HEK293 (cell line): Measurements from ENCODE around the gene TSPO2.

Experiments used
- GFI1B ChIP-seq: fragments of 450-650 bp; formaldehyde crosslinking; IDR thresholded peaks from 2 replicates; pipeline ENCODE4 v1.5.1; 2016; ENCODE audit warnings: missing biosample characterization, missing genetic modification characterization
- GLIS1 ChIP-seq: fragments of 450-650 bp; formaldehyde crosslinking; IDR thresholded peaks from 2 replicates; pipeline ENCODE4 v1.5.1; 2016; ENCODE audit warnings: missing biosample characterization, missing genetic modification characterization
- HOXA7 ChIP-seq: sonication (generic); formaldehyde crosslinking; IDR thresholded peaks from 2 replicates; pipeline ENCODE4 v1.8.1; 2022; ENCODE audit warnings: missing genetic modification reagents, borderline replicate concordance
- KLF8 ChIP-seq: fragments of 450-650 bp; formaldehyde crosslinking; IDR thresholded peaks from 2 replicates; pipeline ENCODE4 v1.5.1; 2016; ENCODE audit warnings: missing biosample characterization, missing genetic modification characterization
- ZFP37 ChIP-seq: fragments of 450-650 bp; formaldehyde crosslinking; IDR thresholded peaks from 2 replicates; pipeline ENCODE4 v1.5.1; 2016; ENCODE audit warnings: missing biosample characterization, missing genetic modification characterization
- ZFP69B ChIP-seq: fragments of 450-650 bp; formaldehyde crosslinking; IDR thresholded peaks from 2 replicates; pipeline ENCODE4 v1.5.1; 2016; ENCODE audit warnings: missing biosample characterization, missing genetic modification characterization
- ZNF133 ChIP-seq: fragments of 450-650 bp; formaldehyde crosslinking; IDR thresholded peaks from 2 replicates; pipeline ENCODE4 v1.5.1; 2016; ENCODE audit warnings: missing biosample characterization, missing genetic modification characterization
- ZNF146 ChIP-seq: fragments of 450-650 bp; formaldehyde crosslinking; IDR thresholded peaks from 2 replicates; pipeline ENCODE4 v1.5.1; 2016; ENCODE audit warnings: missing biosample characterization, missing genetic modification characterization
- ZNF174 ChIP-seq: fragments of 450-650 bp; formaldehyde crosslinking; IDR thresholded peaks from 2 replicates; pipeline ENCODE4 v1.5.0; 2017; ENCODE audit warnings: missing biosample characterization, mild to moderate bottlenecking, missing genetic modification characterization
- ZNF221 ChIP-seq: fragments of 450-650 bp; formaldehyde crosslinking; IDR thresholded peaks from 2 replicates; pipeline ENCODE4 v1.5.1; 2017; ENCODE audit warnings: missing biosample characterization, missing genetic modification characterization, borderline replicate concordance
- ZNF335 ChIP-seq: fragments of 450-650 bp; formaldehyde crosslinking; conservative IDR thresholded peaks from 2 replicates; pipeline ENCODE4 v1.5.1; 2016; ENCODE audit warnings: missing biosample characterization, missing genetic modification characterization
- ZNF404 ChIP-seq: fragments of 450-650 bp; formaldehyde crosslinking; IDR thresholded peaks from 2 replicates; pipeline ENCODE4 v1.5.1; 2017; ENCODE audit warnings: missing biosample characterization, missing genetic modification characterization
- ZNF426 ChIP-seq: fragments of 450-650 bp; formaldehyde crosslinking; IDR thresholded peaks from 2 replicates; pipeline ENCODE4 v1.5.1; 2017; ENCODE audit warnings: missing biosample characterization, missing genetic modification characterization, mild to moderate bottlenecking, inconsistent platforms, moderate library complexity
- ZNF529 ChIP-seq: fragments of 450-650 bp; formaldehyde crosslinking; IDR thresholded peaks from 2 replicates; pipeline ENCODE4 v1.5.1; 2017; ENCODE audit warnings: missing genetic modification characterization, missing biosample characterization; ENCODE audit not compliant: insufficient replicate concordance
- ZNF549 ChIP-seq: fragments of 450-650 bp; IDR thresholded peaks from 2 replicates; pipeline ENCODE4 v1.5.1; 2018; ENCODE audit warnings: missing biosample characterization, missing genetic modification characterization, mild to moderate bottlenecking, inconsistent platforms, moderate library complexity
- ZNF555 ChIP-seq: fragments of 450-650 bp; formaldehyde crosslinking; conservative IDR thresholded peaks from 2 replicates; pipeline ENCODE4 v1.5.1; 2017; ENCODE audit warnings: missing biosample characterization, mild to moderate bottlenecking, missing genetic modification characterization, inconsistent platforms
- ZNF600 ChIP-seq: fragments of 450-650 bp; formaldehyde crosslinking; IDR thresholded peaks from 2 replicates; pipeline ENCODE4 v1.5.1; 2016; ENCODE audit warnings: missing biosample characterization, missing genetic modification characterization
- ZNF621 ChIP-seq: fragments of 450-650 bp; formaldehyde crosslinking; IDR thresholded peaks from 2 replicates; pipeline ENCODE4 v1.5.1; 2017; ENCODE audit warnings: missing biosample characterization, missing genetic modification characterization
- ZNF629 ChIP-seq: fragments of 450-650 bp; formaldehyde crosslinking; IDR thresholded peaks from 2 replicates; pipeline ENCODE4 v1.5.1; 2017; ENCODE audit warnings: missing biosample characterization, missing genetic modification characterization
- ZNF660 ChIP-seq: fragments of 450-650 bp; IDR thresholded peaks from 2 replicates; pipeline ENCODE4 v1.5.1; 2018; ENCODE audit warnings: missing biosample characterization, mild to moderate bottlenecking, missing genetic modification characterization
- TF ChIP-seq, protein P1 (sequence below): fragments of 450-650 bp; formaldehyde crosslinking; IDR thresholded peaks from 2 replicates; pipeline ENCODE4 v1.5.1; 2017; ENCODE audit warnings: missing biosample characterization, mild to moderate bottlenecking, missing genetic modification characterization, moderate library complexity
- TF ChIP-seq, protein P2 (sequence below): fragments of 450-650 bp; formaldehyde crosslinking; IDR thresholded peaks from 2 replicates; pipeline ENCODE4 v1.5.1; 2017; ENCODE audit warnings: missing biosample characterization, missing genetic modification characterization
- TF ChIP-seq, protein P3 (sequence below): fragments of 450-650 bp; formaldehyde crosslinking; IDR thresholded peaks from 2 replicates; pipeline ENCODE4 v1.5.1; 2016; ENCODE audit warnings: missing biosample characterization, missing genetic modification characterization
- TF ChIP-seq, protein P4 (sequence below): fragments of 450-650 bp; formaldehyde crosslinking; IDR thresholded peaks from 2 replicates; pipeline ENCODE4; 2016; ENCODE audit warnings: missing biosample characterization, missing genetic modification characterization
- TF ChIP-seq, protein P5 (sequence below): fragments of 450-650 bp; formaldehyde crosslinking; IDR thresholded peaks from 2 replicates; pipeline ENCODE4 v1.5.1; 2016; ENCODE audit warnings: missing biosample characterization, missing genetic modification characterization

Gene TSPO2

DNA sequence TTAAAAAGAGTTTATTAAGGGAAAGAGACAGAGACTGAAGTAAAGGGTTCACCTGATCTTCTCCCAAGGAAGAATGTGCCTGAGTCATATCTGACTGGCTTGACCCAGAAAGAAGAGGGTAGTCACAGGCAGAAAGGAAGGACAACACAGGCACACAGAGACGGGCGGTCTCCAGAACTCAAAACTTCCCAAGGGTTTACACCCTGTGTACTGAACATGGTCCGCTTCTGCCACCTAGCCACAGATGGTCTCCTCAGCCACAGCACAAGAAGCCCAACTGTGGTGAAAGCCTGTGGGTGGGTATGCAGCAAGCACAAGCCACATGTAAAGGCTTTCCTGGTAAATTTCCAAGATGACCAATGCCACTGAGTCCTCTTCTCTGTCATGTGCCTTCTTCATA is 20.4 kb upstream of the TSPO2 start (continued):
- TF ChIP-seq ZNF174 (tag by site-specific recombination) (no peak), ZNF146 (no peak), GLIS1 (tag by site-specific recombination) (no peak), ZNF404 (no peak), ZNF426 (tag by site-specific recombination) (no peak), ZNF660 (0 out of 2 replicates have a peak, but pooled peaks have one; percentile 20), ZNF221 (tag by site-specific recombination) (no peak), ZNF529 (tag by site-specific recombination) (no peak), KLF8 (0 out of 2 replicates have a peak, but pooled peaks have one; percentile 8), ZNF600 (0 out of 2 replicates have a peak, but pooled peaks have one; percentile 18), ZNF621 (tag by site-specific recombination) (no peak), ZNF335 (tag by site-specific recombination) (peak; percentile 57), ZNF629 (tag by site-specific recombination) (no peak), ZNF549 (tag by site-specific recombination) (no peak), ZFP69B (tag by site-specific recombination) (no peak), ZNF133 (no peak), ZNF555 (tag by site-specific recombination) (no peak), GFI1B (no peak), HOXA7 (CRISPR knock-in tag) (no peak), ZFP37 (tag by site-specific recombination) (no peak)
- TF ChIP-seq, protein P1, sequence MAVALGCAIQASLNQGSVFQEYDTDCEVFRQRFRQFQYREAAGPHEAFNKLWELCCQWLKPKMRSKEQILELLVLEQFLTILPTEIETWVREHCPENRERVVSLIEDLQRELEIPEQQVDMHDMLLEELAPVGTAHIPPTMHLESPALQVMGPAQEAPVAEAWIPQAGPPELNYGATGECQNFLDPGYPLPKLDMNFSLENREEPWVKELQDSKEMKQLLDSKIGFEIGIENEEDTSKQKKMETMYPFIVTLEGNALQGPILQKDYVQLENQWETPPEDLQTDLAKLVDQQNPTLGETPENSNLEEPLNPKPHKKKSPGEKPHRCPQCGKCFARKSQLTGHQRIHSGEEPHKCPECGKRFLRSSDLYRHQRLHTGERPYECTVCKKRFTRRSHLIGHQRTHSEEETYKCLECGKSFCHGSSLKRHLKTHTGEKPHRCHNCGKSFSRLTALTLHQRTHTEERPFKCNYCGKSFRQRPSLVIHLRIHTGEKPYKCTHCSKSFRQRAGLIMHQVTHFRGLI (tag by site-specific recombination), result peak; percentile 84
- TF ChIP-seq, protein P2, sequence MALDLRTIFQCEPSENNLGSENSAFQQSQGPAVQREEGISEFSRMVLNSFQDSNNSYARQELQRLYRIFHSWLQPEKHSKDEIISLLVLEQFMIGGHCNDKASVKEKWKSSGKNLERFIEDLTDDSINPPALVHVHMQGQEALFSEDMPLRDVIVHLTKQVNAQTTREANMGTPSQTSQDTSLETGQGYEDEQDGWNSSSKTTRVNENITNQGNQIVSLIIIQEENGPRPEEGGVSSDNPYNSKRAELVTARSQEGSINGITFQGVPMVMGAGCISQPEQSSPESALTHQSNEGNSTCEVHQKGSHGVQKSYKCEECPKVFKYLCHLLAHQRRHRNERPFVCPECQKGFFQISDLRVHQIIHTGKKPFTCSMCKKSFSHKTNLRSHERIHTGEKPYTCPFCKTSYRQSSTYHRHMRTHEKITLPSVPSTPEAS (tag by site-specific recombination), result no peak
- TF ChIP-seq, protein P3, sequence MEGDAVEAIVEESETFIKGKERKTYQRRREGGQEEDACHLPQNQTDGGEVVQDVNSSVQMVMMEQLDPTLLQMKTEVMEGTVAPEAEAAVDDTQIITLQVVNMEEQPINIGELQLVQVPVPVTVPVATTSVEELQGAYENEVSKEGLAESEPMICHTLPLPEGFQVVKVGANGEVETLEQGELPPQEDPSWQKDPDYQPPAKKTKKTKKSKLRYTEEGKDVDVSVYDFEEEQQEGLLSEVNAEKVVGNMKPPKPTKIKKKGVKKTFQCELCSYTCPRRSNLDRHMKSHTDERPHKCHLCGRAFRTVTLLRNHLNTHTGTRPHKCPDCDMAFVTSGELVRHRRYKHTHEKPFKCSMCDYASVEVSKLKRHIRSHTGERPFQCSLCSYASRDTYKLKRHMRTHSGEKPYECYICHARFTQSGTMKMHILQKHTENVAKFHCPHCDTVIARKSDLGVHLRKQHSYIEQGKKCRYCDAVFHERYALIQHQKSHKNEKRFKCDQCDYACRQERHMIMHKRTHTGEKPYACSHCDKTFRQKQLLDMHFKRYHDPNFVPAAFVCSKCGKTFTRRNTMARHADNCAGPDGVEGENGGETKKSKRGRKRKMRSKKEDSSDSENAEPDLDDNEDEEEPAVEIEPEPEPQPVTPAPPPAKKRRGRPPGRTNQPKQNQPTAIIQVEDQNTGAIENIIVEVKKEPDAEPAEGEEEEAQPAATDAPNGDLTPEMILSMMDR (tag by site-specific recombination), result peak; percentile 71
- TF ChIP-seq, protein P4, sequence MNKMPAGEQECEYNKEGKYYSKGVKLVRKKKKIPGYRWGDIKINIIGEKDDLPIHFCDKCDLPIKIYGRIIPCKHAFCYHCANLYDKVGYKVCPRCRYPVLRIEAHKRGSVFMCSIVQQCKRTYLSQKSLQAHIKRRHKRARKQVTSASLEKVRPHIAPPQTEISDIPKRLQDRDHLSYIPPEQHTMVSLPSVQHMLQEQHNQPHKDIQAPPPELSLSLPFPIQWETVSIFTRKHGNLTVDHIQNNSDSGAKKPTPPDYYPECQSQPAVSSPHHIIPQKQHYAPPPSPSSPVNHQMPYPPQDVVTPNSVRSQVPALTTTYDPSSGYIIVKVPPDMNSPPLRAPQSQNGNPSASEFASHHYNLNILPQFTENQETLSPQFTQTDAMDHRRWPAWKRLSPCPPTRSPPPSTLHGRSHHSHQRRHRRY (tag by site-specific recombination), result no peak
- TF ChIP-seq, protein P5, sequence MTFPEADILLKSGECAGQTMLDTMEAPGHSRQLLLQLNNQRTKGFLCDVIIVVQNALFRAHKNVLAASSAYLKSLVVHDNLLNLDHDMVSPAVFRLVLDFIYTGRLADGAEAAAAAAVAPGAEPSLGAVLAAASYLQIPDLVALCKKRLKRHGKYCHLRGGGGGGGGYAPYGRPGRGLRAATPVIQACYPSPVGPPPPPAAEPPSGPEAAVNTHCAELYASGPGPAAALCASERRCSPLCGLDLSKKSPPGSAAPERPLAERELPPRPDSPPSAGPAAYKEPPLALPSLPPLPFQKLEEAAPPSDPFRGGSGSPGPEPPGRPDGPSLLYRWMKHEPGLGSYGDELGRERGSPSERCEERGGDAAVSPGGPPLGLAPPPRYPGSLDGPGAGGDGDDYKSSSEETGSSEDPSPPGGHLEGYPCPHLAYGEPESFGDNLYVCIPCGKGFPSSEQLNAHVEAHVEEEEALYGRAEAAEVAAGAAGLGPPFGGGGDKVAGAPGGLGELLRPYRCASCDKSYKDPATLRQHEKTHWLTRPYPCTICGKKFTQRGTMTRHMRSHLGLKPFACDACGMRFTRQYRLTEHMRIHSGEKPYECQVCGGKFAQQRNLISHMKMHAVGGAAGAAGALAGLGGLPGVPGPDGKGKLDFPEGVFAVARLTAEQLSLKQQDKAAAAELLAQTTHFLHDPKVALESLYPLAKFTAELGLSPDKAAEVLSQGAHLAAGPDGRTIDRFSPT, result no peak
- TF ChIP-seq, all 188 proteins: peak for 9
